A549 (cell line): Measurements from ENCODE around the gene CYB5D1. TPM values are rescaled to one million over a fixed set of nuclear protein-coding genes. Genes with fewer than 3 reads are reported as not detected.
A peak's percentile ranks its signal among the peaks of the same experiment; 100 is the strongest.

ENCODE experiments used
- ATAC-seq, 2 experiments: fragments of 200-7000 bp in 1 of 2; fragments of >200 bp in 1 of 2; cut with Nextera tagmentation in 1 of 2; cut with Tn5 transposase in 1 of 2; 3 replicates each; pipeline versions ENCODE4 v1.8.0 to v1.9.1; 2018 to 2020; ENCODE audit warnings: mild to moderate bottlenecking in 1 of 2, moderate library complexity in 1 of 2
- CTCF ChIA-PET: fragments of 300-600 bp; sonication (Branson Sonifier 250); formaldehyde crosslinking; extraction: SDS; loops from one replicate; lab custom pipeline; 2021; ENCODE audit warnings: antibody characterized with exemption, inconsistent platforms; lab: Yijun Ruan, JAX
- POLR2A ChIA-PET: fragments of 350-600 bp; formaldehyde crosslinking; extraction: SDS; loops from one replicate; lab custom pipeline; 2021; ENCODE audit warnings: antibody characterized with exemption, inconsistent platforms; lab: Yijun Ruan, JAX
- DNase-seq, 2 experiments: peaks; one replicate each; pipeline versions ENCODE4 v3.0.0 to v3.0.0-alpha.2; 2011 to 2016; ENCODE audit warnings: low read depth in 1 of 2, low spot score in 1 of 2
- FAIRE-seq: peaks from 2 replicates; lab custom pipeline; 2011; peaks lifted over from hg19 to GRCh38; lab: Jason Lieb, UNC
- H3K27ac ChIP-seq, 2 experiments: fragments of >200 bp; sonication (Bioruptor Twin); formaldehyde crosslinking; 3 replicates each; pipeline ENCODE4 v1.5.1; 2016 to 2017
- H3K4me1 ChIP-seq: fragments of >200 bp; sonication (Bioruptor Twin); formaldehyde crosslinking; 3 replicates; pipeline ENCODE4 v1.6.1; 2016
- H3K4me2 ChIP-seq: fragments of >200 bp; sonication (Bioruptor Twin); formaldehyde crosslinking; 3 replicates; pipeline ENCODE4 v1.6.1; 2016
- H3K4me3 ChIP-seq: fragments of >200 bp; sonication (Bioruptor Twin); formaldehyde crosslinking; 3 replicates; pipeline ENCODE4 v1.5.1; 2016
- H3K9me3 ChIP-seq: fragments of >200 bp; sonication (Bioruptor Twin); formaldehyde crosslinking; 3 replicates; pipeline ENCODE4 v1.6.1; 2016
- CBX8 ChIP-seq: fragments of 200-600 bp; sonication (generic); IDR thresholded peaks from 2 replicates; pipeline ENCODE4 v1.6.1; 2016
- CEBPB ChIP-seq, 2 experiments: fragments of >200 bp in 1 of 2; sonication (Bioruptor Twin) in 1 of 2; formaldehyde crosslinking in 1 of 2; IDR thresholded peaks; 2 replicates each; pipeline ENCODE4 v1.6.1; 2012 to 2016
- CHD2 ChIP-seq: fragments of 150-350 bp; IDR thresholded peaks from 2 replicates; pipeline ENCODE4 v1.6.1; 2014; ENCODE audit warnings: low read length; ENCODE audit not compliant: partially characterized antibody
- EP300 ChIP-seq, 2 experiments: fragments of >200 bp; sonication (Bioruptor Twin); formaldehyde crosslinking; IDR thresholded peaks; 2 replicates in 1 of 2; 3 replicates in 1 of 2; pipeline ENCODE4 v1.6.1; 2016 to 2017
- FOSL2 ChIP-seq, 2 experiments: fragments of 450-650 bp in 1 of 2; fragments of >200 bp in 1 of 2; sonication (Bioruptor Twin) in 1 of 2; formaldehyde crosslinking; IDR thresholded peaks; 2 replicates each; pipeline versions ENCODE4 v1.5.0 to v1.6.1; 2016 to 2020; ENCODE audit warnings: mild to moderate bottlenecking in 1 of 2, moderate library complexity in 1 of 2
- GATA3 ChIP-seq: IDR thresholded peaks from 2 replicates; pipeline ENCODE4 v1.6.1; 2012; ENCODE audit warnings: borderline replicate concordance
- JUN ChIP-seq, 2 experiments: fragments of >200 bp; sonication (Bioruptor Twin); formaldehyde crosslinking; IDR thresholded peaks; 2 replicates in 1 of 2; 3 replicates in 1 of 2; pipeline ENCODE4 v1.6.1; 2016 to 2017
- JUNB ChIP-seq: fragments of >200 bp; sonication (Bioruptor Twin); formaldehyde crosslinking; IDR thresholded peaks from 2 replicates; pipeline ENCODE4 v1.6.1; 2016
- MAFK ChIP-seq: fragments of 450-650 bp; IDR thresholded peaks from 2 replicates; pipeline ENCODE4 v1.6.1; 2014; ENCODE audit not compliant: partially characterized antibody
- MAZ ChIP-seq: fragments of 150-350 bp; IDR thresholded peaks from 2 replicates; pipeline ENCODE4 v1.6.1; 2014; ENCODE audit warnings: antibody characterized with exemption, low read depth, low read length, borderline replicate concordance
- NPAS2 ChIP-seq: fragments of 250-450 bp; sonication (Bioruptor Pico); IDR thresholded peaks from 2 replicates; pipeline ENCODE4 v1.8.0; 2022; ENCODE audit warnings: mild to moderate bottlenecking, moderate library complexity, borderline replicate concordance
- NR3C1 ChIP-seq: fragments of >200 bp; sonication (Bioruptor Twin); formaldehyde crosslinking; IDR thresholded peaks from 3 replicates; pipeline ENCODE4 v1.6.1; 2017
- PHF8 ChIP-seq: fragments of 200-600 bp; sonication (generic); IDR thresholded peaks from 2 replicates; pipeline ENCODE4 v1.6.1; 2016; ENCODE audit warnings: low read depth, mild to moderate bottlenecking, antibody characterized with exemption, moderate library complexity, borderline replicate concordance
- POLR2AphosphoS2 ChIP-seq: conservative IDR thresholded peaks from 2 replicates; pipeline ENCODE4 v1.6.1; 2012; ENCODE audit warnings: low read length, improper control_type of control experiment, inconsistent platforms
- RAD21 ChIP-seq, 2 experiments: fragments of >200 bp in 1 of 2; sonication (Bioruptor Twin) in 1 of 2; formaldehyde crosslinking in 1 of 2; IDR thresholded peaks in 1 of 2; conservative IDR thresholded peaks in 1 of 2; 2 replicates in 1 of 2; 3 replicates in 1 of 2; pipeline ENCODE4 v1.6.1; 2012 to 2018; ENCODE audit warnings: inconsistent platforms in 1 of 2
- TFCP2L1 ChIP-seq: fragments of 250-450 bp; sonication (Bioruptor Pico); IDR thresholded peaks from 2 replicates; pipeline ENCODE4 v1.5.0; 2021; ENCODE audit warnings: mild to moderate bottlenecking
- ZSCAN20 ChIP-seq: fragments of 250-450 bp; sonication (Bioruptor Pico); IDR thresholded peaks from 2 replicates; pipeline ENCODE4 v1.8.0; 2022; ENCODE audit warnings: mild to moderate bottlenecking, moderate library complexity
- WGBS: methylation state at CpG from one replicate; pipeline ENCODE4 v1.1.6; 2017; ENCODE audit errors: missing lambda C conversion rate; 5-methylcytosine and 5-hydroxymethylcytosine counted together
- polyA plus RNA-seq, 4 experiments: library from polyadenylated mRNA; depleted of rRNA in 3 of 4; stranded (reverse); fragments of >200 nt; fragmentation: RNase III in 1 of 4; extraction: RNeasy Plus Mini Kit Qiagen cat#74134 plus additional on column Dnase treatment in 1 of 4; gene quantifications; 2 replicates in 3 of 4; 3 replicates in 1 of 4; pipeline ENCODE4 v1.2.3, GENCODE V29; 2011 to 2017
- TF ChIP-seq, protein P1 (sequence below): IDR thresholded peaks from 2 replicates; pipeline ENCODE4 v1.6.1; 2012
- TF ChIP-seq, protein P2 (sequence below): fragments of >200 bp; sonication (Bioruptor Twin); formaldehyde crosslinking; IDR thresholded peaks from 3 replicates; pipeline ENCODE4 v1.6.1; 2016
- TF ChIP-seq, protein P3 (sequence below): fragments of 250-450 bp; sonication (Bioruptor Pico); IDR thresholded peaks from 2 replicates; pipeline ENCODE4 v1.5.0; 2020; ENCODE audit warnings: low read depth, mild to moderate bottlenecking, moderate library complexity

Gene CYB5D1
- polyA plus RNA-seq, 2 of the 4 experiments (the other 2 are of a cell fraction), result 20.4 to 28.2 TPM

DNA sequence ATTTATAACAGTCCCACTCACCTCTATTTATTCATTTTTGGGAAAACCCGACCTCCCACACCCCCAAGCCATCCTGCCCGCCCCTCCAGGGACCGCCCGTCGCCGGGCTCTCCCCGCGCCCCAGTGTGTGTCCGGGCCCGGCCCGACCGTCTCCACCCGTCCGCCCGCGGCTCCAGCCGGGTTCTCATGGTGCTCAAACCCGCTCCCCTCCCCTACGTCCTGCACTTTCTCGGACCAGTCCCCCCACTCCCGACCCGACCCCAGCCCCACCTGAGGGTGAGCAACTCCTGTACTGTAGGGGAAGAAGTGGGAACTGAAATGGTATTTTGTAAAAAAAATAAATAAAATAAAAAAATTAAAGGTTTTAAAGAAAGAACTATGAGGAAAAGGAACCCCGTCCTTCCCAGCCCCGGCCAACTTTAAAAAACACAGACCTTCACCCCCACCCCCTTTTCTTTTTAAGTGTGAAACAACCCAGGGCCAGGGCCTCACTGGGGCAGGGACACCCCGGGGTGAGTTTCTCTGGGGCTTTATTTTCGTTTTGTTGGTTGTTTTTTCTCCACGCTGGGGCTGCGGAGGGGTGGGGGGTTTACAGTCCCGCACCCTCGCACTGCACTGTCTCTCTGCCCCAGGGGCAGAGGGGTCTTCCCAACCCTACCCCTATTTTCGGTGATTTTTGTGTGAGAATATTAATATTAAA is 3.6 kb upstream of the CYB5D1 start:
- FAIRE-seq (no peak), DNase-seq (no peak)
- POLR2A ChIA-PET, result no interaction called here

DNA sequence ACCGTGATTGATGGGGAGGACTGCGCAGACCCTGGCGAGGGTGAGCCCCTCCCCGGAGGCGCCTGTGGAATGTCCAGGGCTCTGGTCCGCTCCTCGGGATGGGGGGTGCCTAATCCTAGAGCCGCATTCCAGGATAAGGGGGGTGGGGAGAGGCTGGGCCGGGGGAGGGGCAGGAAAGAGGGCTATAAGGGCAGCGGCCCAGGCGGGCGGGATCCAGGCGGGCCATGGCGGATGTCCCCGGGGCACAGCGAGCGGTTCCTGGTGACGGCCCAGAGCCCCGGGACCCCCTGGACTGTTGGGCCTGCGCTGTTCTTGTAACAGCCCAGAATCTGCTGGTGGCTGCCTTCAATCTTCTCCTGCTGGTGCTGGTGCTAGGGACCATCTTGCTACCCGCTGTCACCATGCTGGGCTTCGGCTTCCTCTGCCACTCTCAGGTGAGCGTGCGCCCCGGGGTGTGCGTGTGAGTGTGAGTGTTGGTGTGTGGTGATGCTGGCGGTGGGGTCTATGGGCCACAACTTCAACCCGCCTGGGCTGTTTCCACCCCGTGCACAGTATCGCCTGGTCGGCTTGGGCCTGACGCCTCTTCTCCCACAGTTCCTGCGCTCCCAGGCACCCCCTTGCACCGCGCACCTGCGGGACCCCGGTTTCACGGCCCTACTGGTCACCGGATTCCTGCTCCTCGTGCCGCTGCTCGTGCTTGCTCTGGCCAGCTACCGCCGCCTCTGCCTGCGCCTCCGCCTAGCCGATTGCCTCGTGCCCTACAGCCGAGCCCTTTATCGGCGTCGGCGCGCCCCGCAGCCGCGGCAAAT is 2.7 kb upstream of the CYB5D1 start, which contains the start of gene TMEM88:
Gene TMEM88 (plus strand): TSS at position 216 of the 809 bp plus-strand sequence. CDS start 9 bp downstream, at position 225.
- ATAC-seq, result no peak
- ChIA-PET POLR2A (interaction anchor here (0.9 to 2.7 kb wide), 2 partner anchors 12 to 20 kb away, joined by 6 to 65 read pairs; no protein-coding TSS in a partner anchor), CTCF (interaction anchor here (2.5 to 2.9 kb wide), 4 partner anchors 10 to 112 kb away, joined by 14 to 48 read pairs (median 26); partner anchors contain the start of gene KDM6B)
- no peak for FAIRE-seq
- 0 out of 2 replicates have a peak, but pooled peaks have one; percentile 87 for TF ChIP-seq POLR2AphosphoS2
- TF ChIP-seq TFCP2L1, result no peak
- 94% methylated on average over 55 of the region's 57 CpGs for WGBS
- Histone ChIP-seq H3K9me3 (no peaks in the 10 kb centered on the region), H3K27ac (peak within 1 kb of the TSS in 1 of 2 experiments; percentile 91; a peak in 3 of 6 replicates), H3K4me1 (peaks cover 30% of the 10 kb centered on the region), H3K4me3 (peak within 1 kb of the TSS; percentile 69; the same call in 2 of the 3 replicates), H3K4me2 (peak within 1 kb of the TSS; percentile 99)
- no peak for DNase-seq

More for the DNA sequence above, 3.6 kb upstream of the CYB5D1 start:
- TF ChIP-seq JUNB (no peak), CEBPB (IDR thresholded peaks at IDR 0.05) (no peak), RAD21 (conservative IDR thresholded peaks at IDR 0.05 in 1 of 2, IDR thresholded peaks at IDR 0.05 in 1 of 2) (no peak), EP300 (IDR thresholded peaks at IDR 0.05) (no peak), FOSL2 (IDR thresholded peaks at IDR 0.05) (no peak), FOSL2 (CRISPR knock-in tag; IDR thresholded peaks at IDR 0.05) (no peak), MAFK (no peak), CBX8 (no peak), NPAS2 (CRISPR knock-in tag) (no peak)
- TF ChIP-seq, protein P1, sequence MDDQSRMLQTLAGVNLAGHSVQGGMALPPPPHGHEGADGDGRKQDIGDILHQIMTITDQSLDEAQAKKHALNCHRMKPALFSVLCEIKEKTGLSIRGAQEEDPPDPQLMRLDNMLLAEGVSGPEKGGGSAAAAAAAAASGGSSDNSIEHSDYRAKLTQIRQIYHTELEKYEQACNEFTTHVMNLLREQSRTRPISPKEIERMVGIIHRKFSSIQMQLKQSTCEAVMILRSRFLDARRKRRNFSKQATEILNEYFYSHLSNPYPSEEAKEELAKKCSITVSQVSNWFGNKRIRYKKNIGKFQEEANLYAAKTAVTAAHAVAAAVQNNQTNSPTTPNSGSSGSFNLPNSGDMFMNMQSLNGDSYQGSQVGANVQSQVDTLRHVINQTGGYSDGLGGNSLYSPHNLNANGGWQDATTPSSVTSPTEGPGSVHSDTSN, result no peak
- TF ChIP-seq, protein P2, sequence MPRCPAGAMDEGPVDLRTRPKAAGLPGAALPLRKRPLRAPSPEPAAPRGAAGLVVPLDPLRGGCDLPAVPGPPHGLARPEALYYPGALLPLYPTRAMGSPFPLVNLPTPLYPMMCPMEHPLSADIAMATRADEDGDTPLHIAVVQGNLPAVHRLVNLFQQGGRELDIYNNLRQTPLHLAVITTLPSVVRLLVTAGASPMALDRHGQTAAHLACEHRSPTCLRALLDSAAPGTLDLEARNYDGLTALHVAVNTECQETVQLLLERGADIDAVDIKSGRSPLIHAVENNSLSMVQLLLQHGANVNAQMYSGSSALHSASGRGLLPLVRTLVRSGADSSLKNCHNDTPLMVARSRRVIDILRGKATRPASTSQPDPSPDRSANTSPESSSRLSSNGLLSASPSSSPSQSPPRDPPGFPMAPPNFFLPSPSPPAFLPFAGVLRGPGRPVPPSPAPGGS, result no peak
- Histone ChIP-seq H3K27ac (no peak overlapping the region), H3K4me3 (no peak overlapping the region), H3K4me1 (peaks cover 29% of the 10 kb centered on the region), H3K9me3 (no peaks in the 10 kb centered on the region), H3K4me2 (no peak overlapping the region)
- CTCF ChIA-PET, result interaction anchor here (1.8 to 25.1 kb wide), 2 partner anchors 24 to 111 kb away, joined by 12 to 677 read pairs; partner anchors contain the start of gene KDM6B
- ATAC-seq, result no peak
- 88% methylated on average over 31 of the region's 31 CpGs for WGBS

DNA sequence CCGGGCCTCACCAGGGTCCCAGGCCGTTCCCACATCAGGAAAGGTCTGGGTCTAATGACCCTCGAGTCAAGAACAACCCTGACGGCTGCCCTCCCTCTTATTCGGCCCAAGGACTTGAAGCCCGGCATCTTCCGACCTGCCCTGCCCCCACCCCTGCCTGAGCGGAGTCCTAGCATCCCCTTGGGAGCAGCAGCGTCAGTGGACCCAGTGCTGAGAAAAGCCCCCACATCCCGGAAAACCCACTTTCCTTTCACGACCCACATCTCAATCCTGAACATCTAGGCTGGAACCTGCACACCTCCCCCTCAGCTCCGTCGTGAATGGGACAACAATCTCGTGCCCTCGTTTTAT is 2.2 kb upstream of the CYB5D1 start:
- CTCF ChIA-PET, result interaction anchor here (2.0 to 2.9 kb wide), 8 partner anchors 10 to 134 kb away, joined by 9 to 48 read pairs (median 18); partner anchors contain the start of gene KDM6B
- Histone ChIP-seq H3K4me2 (peak overlapping the region; percentile 99), H3K9me3 (no peaks in the 10 kb centered on the region), H3K4me3 (peak overlapping the region; percentile 69; the same call in 2 of the 3 replicates), H3K27ac (peak overlapping the region in 1 of 2 experiments; percentile 91; a peak in 3 of 6 replicates), H3K4me1 (peaks cover 30% of the 10 kb centered on the region)
- DNase-seq (no peak), FAIRE-seq (no peak), ATAC-seq (no peak)
- 79% methylated on average over 15 of the region's 15 CpGs for WGBS
- TF ChIP-seq, protein P3, sequence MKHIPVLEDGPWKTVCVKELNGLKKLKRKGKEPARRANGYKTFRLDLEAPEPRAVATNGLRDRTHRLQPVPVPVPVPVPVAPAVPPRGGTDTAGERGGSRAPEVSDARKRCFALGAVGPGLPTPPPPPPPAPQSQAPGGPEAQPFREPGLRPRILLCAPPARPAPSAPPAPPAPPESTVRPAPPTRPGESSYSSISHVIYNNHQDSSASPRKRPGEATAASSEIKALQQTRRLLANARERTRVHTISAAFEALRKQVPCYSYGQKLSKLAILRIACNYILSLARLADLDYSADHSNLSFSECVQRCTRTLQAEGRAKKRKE (CRISPR knock-in tag), result no peak
- no peak for TF ChIP-seq MAZ
- no peak for TF ChIP-seq NR3C1
- TF ChIP-seq ZSCAN20 (CRISPR knock-in tag), result no peak
- TF ChIP-seq JUNB, result no peak
- no peak for TF ChIP-seq MAFK
- no peak for TF ChIP-seq PHF8
- no peak for TF ChIP-seq JUN (IDR thresholded peaks at IDR 0.05)
- no peak for TF ChIP-seq GATA3
- no peak for TF ChIP-seq CHD2
- POLR2A ChIA-PET, result interaction anchor here (0.9 to 2.7 kb wide), 2 partner anchors 13 to 20 kb away, joined by 6 to 65 read pairs; no protein-coding TSS in a partner anchor
